GM20000 (cell line): ENCODE results near the gene SPN.
"Not testable (repeated sequence)": the region's sequence is repeated elsewhere in the genome, so short reads cannot be mapped to it uniquely, and the experiment has no call there.

ENCODE experiments used
- DNase-seq: peaks from one replicate; pipeline ENCODE4 v3.0.0; 2012; ENCODE audit warnings: low spot score
- TF ChIP-seq, protein P1 (sequence below): IDR thresholded peaks from 2 replicates; pipeline ENCODE4 v1.5.1; 2012; ENCODE audit warnings: mild to moderate bottlenecking, control low read depth; ENCODE audit errors: extremely low read depth, missing control alignments

The SPN gene

GRCh38 chr16:29686740-29687332 is 23.8 kb downstream of the SPN start:
- peak; percentile 31 for DNase-seq
- TF ChIP-seq, protein P1, sequence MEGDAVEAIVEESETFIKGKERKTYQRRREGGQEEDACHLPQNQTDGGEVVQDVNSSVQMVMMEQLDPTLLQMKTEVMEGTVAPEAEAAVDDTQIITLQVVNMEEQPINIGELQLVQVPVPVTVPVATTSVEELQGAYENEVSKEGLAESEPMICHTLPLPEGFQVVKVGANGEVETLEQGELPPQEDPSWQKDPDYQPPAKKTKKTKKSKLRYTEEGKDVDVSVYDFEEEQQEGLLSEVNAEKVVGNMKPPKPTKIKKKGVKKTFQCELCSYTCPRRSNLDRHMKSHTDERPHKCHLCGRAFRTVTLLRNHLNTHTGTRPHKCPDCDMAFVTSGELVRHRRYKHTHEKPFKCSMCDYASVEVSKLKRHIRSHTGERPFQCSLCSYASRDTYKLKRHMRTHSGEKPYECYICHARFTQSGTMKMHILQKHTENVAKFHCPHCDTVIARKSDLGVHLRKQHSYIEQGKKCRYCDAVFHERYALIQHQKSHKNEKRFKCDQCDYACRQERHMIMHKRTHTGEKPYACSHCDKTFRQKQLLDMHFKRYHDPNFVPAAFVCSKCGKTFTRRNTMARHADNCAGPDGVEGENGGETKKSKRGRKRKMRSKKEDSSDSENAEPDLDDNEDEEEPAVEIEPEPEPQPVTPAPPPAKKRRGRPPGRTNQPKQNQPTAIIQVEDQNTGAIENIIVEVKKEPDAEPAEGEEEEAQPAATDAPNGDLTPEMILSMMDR, result no peak

DNA sequence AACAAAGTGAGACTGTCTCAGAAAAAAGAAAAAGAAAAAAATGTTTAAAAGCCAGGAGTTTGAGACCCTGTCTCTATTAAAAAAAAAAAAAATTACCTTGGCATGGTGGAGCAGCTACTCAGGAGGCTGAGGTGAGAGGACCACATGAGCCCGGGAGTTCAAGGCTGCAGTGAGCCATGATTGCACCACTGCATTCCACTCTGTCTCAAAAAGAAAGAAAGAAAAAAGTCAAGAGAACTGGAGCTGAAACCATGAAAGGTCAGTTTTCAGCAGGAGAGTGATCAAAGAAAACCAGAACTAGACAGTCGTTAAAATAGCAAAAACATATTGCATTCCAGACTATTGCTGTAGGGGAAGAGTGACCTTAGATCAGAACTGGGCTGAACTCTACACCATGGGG is 24.7 kb downstream of the SPN start:
- TF ChIP-seq, protein P1, result no peak
- DNase-seq, result peak; percentile 10

DNA sequence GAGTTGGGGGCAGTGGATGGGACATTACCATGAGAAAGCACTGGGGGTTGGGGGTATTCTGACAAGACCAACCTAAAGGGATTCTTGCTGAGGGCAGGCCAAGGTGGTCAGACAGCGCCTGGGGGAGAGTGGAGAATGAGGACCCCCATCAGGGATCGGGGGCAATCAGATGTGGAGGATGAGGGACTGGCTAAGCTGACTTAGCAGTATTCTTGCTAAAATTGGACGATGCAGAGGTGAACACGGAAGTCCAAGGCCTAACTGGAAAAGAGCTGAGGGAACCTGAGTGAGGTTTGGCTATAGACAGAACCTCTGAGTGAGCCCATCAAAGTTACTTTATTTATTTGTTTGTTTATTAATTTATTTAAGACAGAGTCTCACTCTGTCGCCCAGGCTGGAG is 25.1 kb downstream of the SPN start:
- TF ChIP-seq, protein P1, result no peak
- no peak for DNase-seq

DNA sequence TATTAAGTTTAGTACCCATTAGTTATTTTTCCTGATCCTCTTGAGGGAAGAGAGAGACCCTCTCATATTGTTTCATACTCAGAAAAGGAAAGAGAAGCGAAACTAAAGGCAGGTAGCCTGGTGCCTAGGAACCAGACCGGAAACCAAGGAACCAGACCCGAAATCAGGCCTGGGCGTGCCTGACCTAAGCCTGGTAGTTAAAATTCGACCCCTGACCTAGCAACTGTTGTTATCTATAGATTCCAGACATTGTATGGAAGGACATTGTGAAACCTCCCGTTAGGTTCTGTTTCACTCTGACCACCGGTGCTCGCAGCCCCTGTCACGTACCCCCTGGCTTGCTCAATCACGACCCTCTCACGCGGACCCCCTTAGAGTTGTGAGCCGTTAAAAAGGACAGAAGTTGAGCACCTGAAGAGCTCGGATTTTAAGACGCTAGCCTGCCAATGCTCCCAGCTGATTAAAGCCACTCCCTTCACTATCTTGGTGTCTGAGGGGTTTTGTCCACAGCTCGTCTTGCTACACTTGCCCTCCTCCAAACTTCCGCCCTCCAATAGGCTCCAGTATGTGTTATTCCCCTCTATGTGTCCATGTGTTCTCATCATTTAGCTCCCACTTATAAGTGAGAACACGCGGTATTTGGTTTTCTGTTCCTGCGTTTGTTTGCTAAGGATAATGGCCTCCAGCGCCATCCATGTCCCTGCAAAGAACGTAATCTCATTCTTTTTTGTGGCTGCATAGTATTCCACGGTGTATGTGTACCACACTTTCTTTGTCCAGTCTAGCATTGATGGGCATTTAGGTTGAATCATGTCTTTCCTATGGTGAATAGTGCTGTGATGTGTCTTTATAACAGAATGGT is 26.7 kb downstream of the SPN start:
- DNase-seq, result not testable (repeated sequence)

DNA sequence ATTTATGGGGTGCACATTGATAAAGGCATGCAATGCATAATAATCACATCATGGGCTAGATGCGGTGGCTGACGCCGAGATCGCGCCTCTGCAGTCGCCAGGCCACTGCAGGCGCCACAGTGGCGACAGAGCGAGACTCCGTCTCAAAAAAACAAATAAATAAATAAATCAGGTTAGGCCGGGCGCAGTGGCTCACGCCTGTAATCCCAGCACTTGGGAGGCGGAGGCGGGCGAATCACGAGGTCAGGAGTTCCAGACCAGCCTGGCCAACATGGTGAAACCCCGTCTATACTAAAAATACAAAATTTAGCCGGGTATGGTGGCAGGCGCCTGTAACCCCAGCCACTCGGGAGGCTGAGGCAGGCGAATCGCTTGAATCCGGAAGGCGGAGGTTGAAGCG is 29.6 kb downstream of the SPN start:
- DNase-seq, result not testable (repeated sequence)

DNA sequence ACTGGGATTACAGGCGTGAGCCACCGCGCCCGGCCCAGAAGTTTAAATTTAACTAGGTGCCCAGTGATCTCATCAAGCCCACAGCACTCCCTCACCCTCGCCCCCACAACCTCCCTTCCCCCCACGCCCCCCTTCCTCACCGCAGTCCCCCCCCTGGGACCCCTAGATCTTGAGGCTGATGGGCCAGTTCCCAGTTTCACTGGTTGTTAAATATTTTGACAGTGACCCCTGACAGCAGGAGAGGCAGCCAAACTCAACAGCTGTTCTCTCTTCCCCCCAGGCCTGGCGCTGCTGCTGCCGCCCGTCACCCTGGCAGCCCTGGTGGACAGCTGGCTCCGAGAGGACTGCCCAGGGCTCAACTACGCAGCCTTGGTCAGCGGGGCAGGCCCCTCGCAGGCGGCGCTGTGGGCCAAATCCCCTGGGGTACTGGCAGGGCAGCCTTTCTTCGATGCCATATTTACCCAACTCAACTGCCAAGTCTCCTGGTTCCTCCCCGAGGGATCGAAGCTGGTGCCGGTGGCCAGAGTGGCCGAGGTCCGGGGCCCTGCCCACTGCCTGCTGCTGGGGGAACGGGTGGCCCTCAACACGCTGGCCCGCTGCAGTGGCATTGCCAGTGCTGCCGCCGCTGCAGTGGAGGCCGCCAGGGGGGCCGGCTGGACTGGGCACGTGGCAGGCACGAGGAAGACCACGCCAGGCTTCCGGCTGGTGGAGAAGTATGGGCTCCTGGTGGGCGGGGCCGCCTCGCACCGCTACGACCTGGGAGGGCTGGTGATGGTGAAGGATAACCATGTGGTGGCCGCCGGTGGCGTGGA is 31.5 kb downstream of the SPN start:
- DNase-seq, result peak; percentile 24
- TF ChIP-seq, protein P1, result no peak

- DNase-seq, result peak; percentile 20
Measured at GRCh38 chr16:29695675-29696074, 32.6 kb downstream of the SPN start.

- no peak for DNase-seq
- TF ChIP-seq, protein P1, result no peak
Measured at GRCh38 chr16:29696881-29697331, 33.9 kb downstream of the SPN start.
